ENCODE data around the gene KHDRBS2. TPM values are rescaled to one million over a fixed set of nuclear protein-coding genes. Genes with fewer than 3 reads are reported as not detected.

The KHDRBS2 gene
- total RNA-seq, 1 experiment from 2014 or later: not detected

DNA sequence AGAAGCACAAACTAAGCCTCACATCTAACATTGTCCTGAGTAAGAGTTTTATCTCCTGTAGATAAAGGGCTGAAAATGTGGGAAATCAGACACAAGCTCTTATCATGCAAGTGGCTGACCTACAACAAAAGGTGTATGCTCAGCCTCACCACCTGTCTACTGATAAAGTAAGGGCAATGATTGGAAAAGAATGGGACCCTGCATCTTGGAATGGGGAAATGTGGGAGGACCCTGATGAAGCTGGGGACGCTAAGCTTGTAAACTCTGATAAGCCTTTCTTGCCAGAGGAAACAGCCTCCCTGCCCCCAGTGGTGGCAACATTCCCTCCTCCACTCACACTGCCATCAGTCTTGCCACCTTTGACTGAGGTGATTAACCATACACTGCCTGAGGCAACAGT is 166.6 kb downstream of the KHDRBS2 start:
- Histone ChIP-seq H3K4me1 (replicated peaks; ENCODE audit: insufficient read depth) (no peaks in the 10 kb centered on the region), H3K9me3 (ENCODE audit: insufficient read depth, low read depth) (no peaks in the 10 kb centered on the region), H3K27ac (no peak overlapping the region), H3F3A (ENCODE audit: insufficient read depth, low read depth) (no peaks in the 10 kb centered on the region), H3K4me2 (no peak overlapping the region), H3K36me3 (ENCODE audit: low read depth) (no peaks in the 10 kb centered on the region), H3K9me2 (ENCODE audit: insufficient read depth) (no peaks in the 10 kb centered on the region), H4K20me1 (ENCODE audit: insufficient read depth) (no peaks in the 10 kb centered on the region), H3K79me2 (ENCODE audit: low read depth) (no peaks in the 10 kb centered on the region), H3K4me3 (no peak overlapping the region), H3K27me3 (ENCODE audit: insufficient read depth, low read depth) (no peaks in the 10 kb centered on the region), H2AFZ (no peak overlapping the region)
- CTCF ChIA-PET: no interaction called here
- POLR2A ChIA-PET (ENCODE audit: unreplicated experiment): no interaction called here
- BruUV-seq (replicated peaks): no TSS peak
- no peak for DNase-seq
- TF ChIP-seq CTCF (conservative IDR thresholded peaks at IDR 0.05): no peak
- no peak for TF ChIP-seq EZH2 (IDR thresholded peaks at IDR 0.05; ENCODE audit: low read depth)
- intact Hi-C loops (cut with micrococcal nuclease; ENCODE audit: unreplicated experiment): no loop called here

DNA sequence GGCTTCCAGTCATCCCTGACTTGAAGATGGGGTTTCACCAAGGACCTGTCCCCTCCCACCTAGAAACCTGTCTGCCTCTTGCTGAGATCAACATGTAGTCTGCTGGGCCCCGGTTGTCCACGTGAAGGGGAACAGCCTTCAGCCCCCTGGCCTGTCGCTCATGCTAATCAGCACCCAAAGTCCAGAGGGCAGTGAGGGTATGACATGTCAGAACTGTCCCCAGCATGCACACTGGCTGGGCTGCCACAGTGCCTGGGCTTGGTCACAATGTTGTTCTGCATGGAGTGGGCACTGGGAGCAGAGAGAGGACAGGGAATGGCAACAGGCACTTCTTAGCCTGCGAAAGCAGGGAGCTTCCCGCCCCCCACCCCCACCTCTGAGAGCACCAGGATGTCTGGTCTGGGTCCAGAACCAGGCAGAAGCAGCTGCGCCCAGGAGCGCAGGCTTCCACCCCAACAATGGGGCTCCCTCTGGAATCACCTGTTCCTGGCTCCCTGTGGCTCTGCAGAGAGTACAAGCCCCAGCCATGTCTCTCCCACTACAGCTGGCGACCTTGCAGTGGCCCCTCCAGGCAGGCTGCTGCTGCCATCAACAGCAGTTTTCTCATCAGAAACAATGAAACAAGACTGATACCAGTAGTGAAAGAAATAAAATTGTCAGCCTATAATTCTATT is 182.7 kb downstream of the KHDRBS2 start:
- no peaks in the 10 kb centered on the region for H3K27me3 ChIP-seq (ENCODE audit: insufficient read depth, low read depth)
- H3K4me2 ChIP-seq: no peak overlapping the region
- H2AFZ ChIP-seq: no peak overlapping the region
- intact Hi-C loops (cut with micrococcal nuclease; ENCODE audit: unreplicated experiment): no loop called here
- no peak for DNase-seq
- no TSS peak for BruUV-seq (replicated peaks)
- no peak overlapping the region for H3K27ac ChIP-seq
- ChIA-PET CTCF (no interaction called here), POLR2A (ENCODE audit: unreplicated experiment) (no interaction called here)
- H3K4me3 ChIP-seq: no peak overlapping the region
- H4K20me1 ChIP-seq (ENCODE audit: insufficient read depth): no peaks in the 10 kb centered on the region
- TF ChIP-seq CTCF (conservative IDR thresholded peaks at IDR 0.05): no peak
- TF ChIP-seq EZH2 (IDR thresholded peaks at IDR 0.05; ENCODE audit: low read depth): no peak
- no peaks in the 10 kb centered on the region for H3F3A ChIP-seq (ENCODE audit: insufficient read depth, low read depth)
- no peaks in the 10 kb centered on the region for H3K4me1 ChIP-seq (replicated peaks; ENCODE audit: insufficient read depth)
- no peaks in the 10 kb centered on the region for H3K79me2 ChIP-seq (ENCODE audit: low read depth)
- H3K9me2 ChIP-seq (ENCODE audit: insufficient read depth): no peaks in the 10 kb centered on the region
- H3K9me3 ChIP-seq (ENCODE audit: insufficient read depth, low read depth): no peaks in the 10 kb centered on the region
- H3K36me3 ChIP-seq (ENCODE audit: low read depth): no peaks in the 10 kb centered on the region

DNA sequence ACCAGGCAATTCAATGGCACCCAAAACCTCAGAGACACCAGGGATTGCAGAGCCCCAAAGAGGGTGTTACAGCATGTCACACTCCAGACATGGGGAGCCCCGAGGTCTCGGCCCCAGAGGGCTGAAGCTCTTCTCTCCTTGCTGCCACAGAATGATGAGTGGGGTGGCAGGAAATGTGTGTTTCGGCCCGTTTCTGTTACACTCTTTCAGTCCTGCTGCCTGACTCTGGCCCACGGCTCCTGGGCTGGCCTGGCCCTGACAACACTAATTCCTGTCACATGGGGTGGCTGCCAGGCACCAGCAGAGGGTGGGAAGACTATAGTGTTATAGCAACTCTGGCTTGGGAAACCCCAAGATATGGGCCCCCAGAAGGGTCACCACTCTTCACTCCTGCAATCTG is 183.6 kb downstream of the KHDRBS2 start:
- intact Hi-C loops (cut with micrococcal nuclease; ENCODE audit: unreplicated experiment): no loop called here
- CTCF ChIA-PET: no interaction called here
- Histone ChIP-seq H3K4me3 (no peak overlapping the region), H3K4me1 (replicated peaks; ENCODE audit: insufficient read depth) (no peaks in the 10 kb centered on the region), H2AFZ (no peak overlapping the region), H3K9me3 (ENCODE audit: insufficient read depth, low read depth) (no peaks in the 10 kb centered on the region), H3K4me2 (no peak overlapping the region), H3K9me2 (ENCODE audit: insufficient read depth) (no peaks in the 10 kb centered on the region), H3K27me3 (ENCODE audit: insufficient read depth, low read depth) (no peaks in the 10 kb centered on the region), H4K20me1 (ENCODE audit: insufficient read depth) (no peaks in the 10 kb centered on the region), H3K27ac (no peak overlapping the region), H3K79me2 (ENCODE audit: low read depth) (no peaks in the 10 kb centered on the region), H3K36me3 (ENCODE audit: low read depth) (no peaks in the 10 kb centered on the region), H3F3A (ENCODE audit: insufficient read depth, low read depth) (no peaks in the 10 kb centered on the region)
- no TSS peak for BruUV-seq (replicated peaks)
- POLR2A ChIA-PET (ENCODE audit: unreplicated experiment): no interaction called here
- DNase-seq: no peak
- no peak for TF ChIP-seq CTCF (conservative IDR thresholded peaks at IDR 0.05)
- no peak for TF ChIP-seq EZH2 (IDR thresholded peaks at IDR 0.05; ENCODE audit: low read depth)

All from PC-9 (cell line).